HG02852 (cell line): ENCODE results near the gene GORASP2.

ENCODE experiments used
- ATAC-seq: cut with Tn5 transposase; IDR thresholded peaks from one replicate; pipeline ENCODE4 v1.9.1; 2021; ENCODE audit warnings: mild to moderate bottlenecking, moderate library complexity; ENCODE audit not compliant: unreplicated experiment

Gene GORASP2

GRCh38 chr2:170922634-170923494 is 6.2 kb upstream of the GORASP2 start:
- no peak for ATAC-seq

GRCh38 chr2:170923799-170924198 is 5.3 kb upstream of the GORASP2 start:
- no peak for ATAC-seq

DNA sequence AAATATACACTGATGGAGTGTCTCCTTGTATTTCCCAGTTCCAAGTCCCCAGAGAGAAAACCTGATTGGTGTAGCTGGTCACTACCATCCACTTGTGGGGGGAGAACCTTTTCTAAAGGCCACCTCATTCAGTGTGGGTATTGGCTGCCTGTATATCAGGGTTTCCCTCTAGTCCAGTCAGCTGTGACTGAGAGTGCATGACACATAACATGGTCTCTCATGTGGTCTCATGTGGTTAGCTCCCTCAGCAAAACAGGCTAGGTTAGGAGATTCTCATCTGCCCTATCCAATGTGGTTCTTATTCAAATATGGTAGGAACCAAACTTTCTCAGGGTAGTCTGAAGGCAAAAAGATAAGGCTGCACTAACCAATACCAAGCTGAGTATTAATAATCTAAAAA is 4.1 kb upstream of the GORASP2 start:
- ATAC-seq, result no peak

GRCh38 chr2:170925923-170926322 is 3.1 kb upstream of the GORASP2 start:
- no peak for ATAC-seq

DNA sequence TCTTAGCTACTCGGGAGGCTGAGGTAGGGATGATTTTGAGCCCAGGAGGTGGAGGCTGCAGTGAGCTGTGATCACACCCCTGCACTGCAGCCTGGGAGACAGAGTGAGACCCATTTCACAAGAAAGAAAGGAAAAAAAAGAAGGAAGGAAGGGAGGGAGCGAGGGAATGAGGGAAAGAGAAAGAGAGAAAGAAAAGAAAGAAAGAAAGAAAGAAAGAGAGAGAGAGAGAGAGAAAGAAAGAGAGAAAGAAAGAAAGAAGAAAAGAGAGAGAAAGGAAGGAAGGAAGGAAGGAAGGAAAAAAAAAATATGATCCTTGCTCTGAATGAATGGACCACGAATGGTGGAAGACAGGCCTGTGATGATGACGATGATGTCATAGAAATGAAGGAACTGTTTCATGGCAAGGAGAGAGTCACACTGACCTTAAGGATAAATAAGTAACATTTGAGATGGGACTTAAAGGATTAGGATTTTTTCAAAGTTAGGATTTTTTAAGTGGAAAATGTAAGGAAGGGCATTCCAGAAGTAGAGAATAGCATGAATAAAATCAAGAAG is 2.2 kb upstream of the GORASP2 start:
- no peak for ATAC-seq

DNA sequence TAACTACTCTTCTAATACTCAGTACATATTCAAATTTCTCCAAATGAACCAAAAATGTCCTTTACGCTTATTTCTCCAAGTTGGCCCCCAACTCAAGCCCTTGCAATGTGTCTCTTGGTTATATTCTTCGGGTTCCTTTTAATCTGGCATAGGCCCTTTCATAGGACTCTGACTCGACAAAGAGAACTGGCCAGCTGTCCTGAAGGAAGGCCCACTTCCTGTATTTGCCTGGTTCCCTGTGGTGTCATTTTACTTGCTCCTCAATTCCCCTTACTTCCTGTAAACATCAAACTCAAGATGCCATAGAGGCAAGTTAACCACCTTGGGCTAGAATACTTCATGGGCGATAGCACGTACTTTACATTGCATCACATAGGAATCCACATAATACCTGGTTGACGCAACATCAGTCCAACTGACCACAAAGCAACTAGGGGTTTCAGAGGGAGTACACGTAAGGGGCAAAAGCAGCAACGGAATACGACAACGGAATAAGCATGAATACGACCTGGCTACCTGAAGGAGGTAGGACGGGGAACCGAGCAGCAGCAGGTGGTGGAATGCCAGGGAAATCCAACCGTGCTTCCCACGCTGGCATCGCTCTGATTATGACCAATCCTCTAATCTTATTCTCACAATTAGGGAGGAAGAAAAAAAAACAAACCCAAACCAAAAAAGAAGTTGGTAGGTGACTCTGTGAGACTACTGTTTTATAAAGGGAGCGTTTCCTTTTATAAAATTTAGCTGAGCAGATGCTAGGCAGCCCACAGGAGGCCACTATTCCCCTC is 823 bp upstream of the GORASP2 start:
- ATAC-seq, result no peak

DNA sequence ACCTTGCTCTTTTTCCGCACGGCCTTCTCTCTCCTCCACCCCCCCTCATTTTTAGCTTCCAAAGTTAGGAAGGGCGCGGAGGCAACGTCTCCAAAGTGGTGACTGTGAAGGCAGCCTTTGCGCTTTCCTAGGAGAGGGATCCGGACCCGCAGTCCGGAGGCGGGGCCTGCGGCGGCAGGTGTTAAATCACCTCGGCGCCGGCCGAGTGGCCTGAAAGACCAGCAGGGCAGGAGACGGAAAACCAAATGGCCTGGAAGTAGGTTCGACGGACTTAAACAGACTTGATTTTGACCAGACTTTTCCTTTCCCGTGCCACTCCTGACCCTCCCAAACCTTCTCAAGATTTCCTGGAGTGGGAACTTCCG is 615 bp downstream of the GORASP2 start:
- ATAC-seq, result peak; percentile 15

DNA sequence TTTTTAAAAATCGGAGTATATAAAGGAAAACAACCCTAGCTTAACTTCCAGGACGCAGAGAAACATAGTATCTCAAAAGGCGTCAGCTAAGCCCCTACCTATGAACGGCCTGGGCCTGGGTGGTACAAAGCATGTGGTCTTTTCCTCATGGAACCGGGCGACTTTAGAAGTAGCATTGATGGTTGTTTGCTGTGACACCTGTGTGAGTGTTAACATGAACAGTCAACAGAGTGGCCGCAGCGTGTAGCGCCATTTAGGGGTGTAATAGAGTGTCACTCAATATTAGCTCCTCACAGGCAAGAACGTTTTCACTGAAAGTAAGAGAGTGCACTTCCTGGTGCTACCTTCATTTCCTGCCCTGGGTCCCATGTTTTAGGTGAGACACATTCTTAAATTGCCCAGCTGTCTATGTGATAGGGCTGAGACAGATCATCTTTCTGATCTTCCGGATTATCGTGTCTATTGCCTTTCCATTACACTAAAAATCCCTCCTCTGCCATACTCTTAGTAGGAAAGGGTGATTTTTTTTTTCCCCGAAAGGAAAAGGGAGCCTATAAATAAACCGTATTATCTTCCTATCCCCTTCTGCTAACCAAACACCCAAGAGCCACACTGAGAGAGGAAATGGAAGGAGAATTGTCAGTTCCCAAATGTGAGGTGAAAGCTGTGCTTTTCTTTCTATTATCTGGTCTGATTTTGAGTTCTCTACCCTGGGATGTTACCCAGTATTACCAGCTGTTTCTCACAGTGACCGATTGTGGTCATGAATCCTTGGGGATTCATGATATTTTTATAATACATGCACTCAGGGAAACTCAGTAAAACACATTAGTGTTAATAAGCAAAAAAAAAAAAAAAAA is 1.3 kb downstream of the GORASP2 start:
- ATAC-seq, result no peak

DNA sequence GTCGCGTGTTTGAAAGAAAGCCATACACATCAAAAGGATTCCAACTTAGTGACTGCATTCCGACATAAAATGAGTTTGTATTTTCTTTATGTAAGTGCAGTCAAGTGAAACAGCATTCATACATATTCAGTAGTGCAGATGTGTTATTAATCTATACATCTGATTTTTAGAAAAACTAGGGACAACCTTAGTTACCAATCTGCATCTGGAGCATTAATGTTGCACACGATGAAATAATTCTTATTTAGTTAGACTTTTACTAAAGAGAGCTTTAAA is 1.9 kb downstream of the GORASP2 start:
- no peak for ATAC-seq

DNA sequence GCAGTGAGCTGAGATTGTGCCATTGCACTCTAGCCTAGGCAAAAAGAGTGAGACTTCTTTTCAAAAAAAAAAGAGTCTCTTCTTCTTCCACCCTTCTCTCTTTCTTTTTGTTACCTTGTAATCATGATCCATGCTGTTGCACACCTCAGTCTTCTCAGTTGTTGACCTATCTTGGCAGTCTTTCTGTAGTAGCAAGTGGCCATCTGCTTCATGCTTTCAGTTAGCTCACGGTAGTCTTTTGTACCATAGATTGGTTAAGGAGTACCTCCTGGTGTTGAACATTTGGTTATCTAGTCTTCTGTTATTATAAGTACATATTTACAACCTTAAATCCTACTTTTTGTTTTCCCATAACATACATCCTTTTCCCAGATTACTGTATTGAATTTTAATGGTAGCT is 3.1 kb downstream of the GORASP2 start:
- ATAC-seq, result no peak

DNA sequence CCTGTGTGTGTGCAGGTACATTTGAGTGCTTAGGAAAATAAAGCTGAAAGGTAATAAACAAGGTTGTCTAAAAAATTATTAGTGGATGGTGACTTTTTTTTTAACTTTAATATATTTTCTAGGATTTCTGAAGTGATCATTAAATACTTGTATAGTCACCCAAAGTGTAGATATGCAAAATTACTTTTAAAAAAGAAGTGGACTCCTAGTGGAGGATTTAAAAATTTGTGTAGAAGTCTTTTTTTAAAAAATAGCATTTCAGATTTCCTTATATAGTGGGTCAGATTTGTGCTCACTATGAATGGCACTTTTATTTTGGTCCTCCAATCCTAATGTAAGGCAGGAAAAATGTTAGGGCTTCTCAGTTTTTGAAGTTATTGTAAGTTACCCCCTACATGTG is 3.9 kb downstream of the GORASP2 start:
- no peak for ATAC-seq

DNA sequence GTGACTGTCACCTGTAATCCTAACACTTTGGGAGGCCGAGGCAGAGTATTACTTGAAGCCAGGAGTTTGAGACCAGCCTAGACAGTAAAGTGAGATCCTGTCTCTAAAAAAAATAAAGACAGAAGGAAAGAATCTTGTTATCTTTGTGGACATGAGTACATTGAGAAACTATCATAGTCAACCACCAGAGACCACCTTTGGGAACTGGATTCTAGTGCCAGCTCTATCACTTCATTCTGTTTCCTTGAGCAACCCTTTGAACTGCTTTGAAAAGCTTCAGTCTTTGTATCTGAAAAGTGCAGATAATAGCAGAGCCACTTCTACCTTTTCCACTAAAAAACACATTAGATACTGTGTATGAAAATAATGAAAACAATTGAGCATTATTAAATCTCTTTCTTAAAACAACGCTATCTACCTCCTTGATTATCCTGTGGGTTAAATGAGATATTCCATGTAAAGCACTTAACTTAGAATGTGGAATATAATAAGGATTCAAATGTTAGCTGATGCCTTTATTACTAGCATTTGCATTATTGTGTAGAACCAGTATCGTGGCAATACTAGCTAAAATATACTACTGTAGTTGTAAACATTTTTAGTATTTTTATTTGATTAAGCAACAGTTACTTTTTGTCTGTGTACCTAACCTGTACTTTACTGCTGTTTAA is 8.8 kb downstream of the GORASP2 start:
- ATAC-seq, result no peak

DNA sequence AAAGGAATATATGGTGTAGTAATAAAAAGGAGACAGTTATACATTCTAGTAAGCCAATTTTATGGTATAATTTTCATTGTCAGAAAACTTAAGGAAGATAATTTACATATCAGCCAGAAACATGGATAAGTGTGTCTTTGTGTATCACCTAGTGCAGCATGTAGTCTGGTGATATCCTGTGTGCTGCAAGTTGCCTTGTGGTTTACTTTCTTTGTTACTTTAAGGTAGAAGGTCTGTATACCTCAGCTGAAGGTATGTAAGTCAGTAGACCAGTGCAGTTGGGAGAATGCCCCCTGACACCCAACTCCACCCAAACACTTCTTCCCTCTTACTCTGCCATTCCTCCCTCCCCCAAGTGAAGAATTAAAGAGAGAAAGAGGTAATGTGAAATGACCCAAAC is 11.0 kb downstream of the GORASP2 start:
- ATAC-seq, result no peak

GRCh38 chr2:170942615-170943014 is 13.6 kb downstream of the GORASP2 start:
- ATAC-seq, result no peak

DNA sequence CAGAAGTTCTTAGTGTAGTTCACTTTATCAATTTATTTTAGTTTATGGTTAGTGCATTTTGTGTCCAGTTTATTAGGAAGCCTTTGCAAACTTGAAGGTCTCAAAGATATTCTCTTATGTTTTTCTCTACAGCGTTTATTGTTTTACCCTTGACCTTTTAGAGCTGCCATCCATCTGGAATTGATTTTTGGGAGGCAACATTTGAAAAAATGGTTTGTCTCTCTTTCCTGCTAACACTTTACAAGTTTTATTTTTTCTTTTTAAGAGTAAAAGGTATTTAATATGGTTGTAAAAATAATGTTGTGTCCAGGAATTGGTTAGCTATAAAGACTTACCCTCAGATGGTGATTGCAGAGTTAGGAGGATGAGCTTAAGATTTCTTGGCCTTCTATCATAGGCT is 14.0 kb downstream of the GORASP2 start:
- no peak for ATAC-seq

DNA sequence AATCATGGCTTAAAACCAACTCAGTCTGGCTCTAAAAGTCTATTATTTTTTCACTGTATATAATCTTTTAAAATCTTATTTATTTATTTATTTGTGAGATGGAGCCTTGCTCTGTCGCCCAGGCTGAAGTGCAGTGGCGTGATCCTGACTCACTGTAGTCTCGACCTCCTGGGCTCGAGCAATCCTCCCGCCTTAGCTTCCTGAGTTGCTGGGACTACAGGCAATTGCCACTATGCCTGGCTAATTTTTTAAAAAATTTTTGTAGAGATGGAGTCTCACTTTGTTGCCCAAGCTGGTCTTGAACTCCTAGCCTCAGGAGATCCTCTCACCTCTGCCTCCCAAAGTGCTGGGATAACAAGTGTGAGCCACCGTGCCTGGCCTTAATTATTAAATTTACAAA is 14.5 kb downstream of the GORASP2 start:
- ATAC-seq, result no peak

GRCh38 chr2:170944545-170944944 is 15.5 kb downstream of the GORASP2 start:
- no peak for ATAC-seq

GRCh38 chr2:170949415-170949814 is 20.4 kb downstream of the GORASP2 start:
- no peak for ATAC-seq

- peak; percentile 76 for ATAC-seq
Measured at GRCh38 chr2:170950221-170950761, 21.2 kb downstream of the GORASP2 start.

- no peak for ATAC-seq
Measured at GRCh38 chr2:170953941-170954340, 24.9 kb downstream of the GORASP2 start.
